Measurements from ENCODE around the gene WWOX. TPM values are rescaled to one million over a fixed set of nuclear protein-coding genes. Genes with fewer than 3 reads are reported as not detected.

Gene WWOX
- total RNA-seq, 1 donor from 2014 or later: 29.6 TPM

- TF ChIP-seq, protein P1, sequence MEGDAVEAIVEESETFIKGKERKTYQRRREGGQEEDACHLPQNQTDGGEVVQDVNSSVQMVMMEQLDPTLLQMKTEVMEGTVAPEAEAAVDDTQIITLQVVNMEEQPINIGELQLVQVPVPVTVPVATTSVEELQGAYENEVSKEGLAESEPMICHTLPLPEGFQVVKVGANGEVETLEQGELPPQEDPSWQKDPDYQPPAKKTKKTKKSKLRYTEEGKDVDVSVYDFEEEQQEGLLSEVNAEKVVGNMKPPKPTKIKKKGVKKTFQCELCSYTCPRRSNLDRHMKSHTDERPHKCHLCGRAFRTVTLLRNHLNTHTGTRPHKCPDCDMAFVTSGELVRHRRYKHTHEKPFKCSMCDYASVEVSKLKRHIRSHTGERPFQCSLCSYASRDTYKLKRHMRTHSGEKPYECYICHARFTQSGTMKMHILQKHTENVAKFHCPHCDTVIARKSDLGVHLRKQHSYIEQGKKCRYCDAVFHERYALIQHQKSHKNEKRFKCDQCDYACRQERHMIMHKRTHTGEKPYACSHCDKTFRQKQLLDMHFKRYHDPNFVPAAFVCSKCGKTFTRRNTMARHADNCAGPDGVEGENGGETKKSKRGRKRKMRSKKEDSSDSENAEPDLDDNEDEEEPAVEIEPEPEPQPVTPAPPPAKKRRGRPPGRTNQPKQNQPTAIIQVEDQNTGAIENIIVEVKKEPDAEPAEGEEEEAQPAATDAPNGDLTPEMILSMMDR (conservative IDR thresholded peaks at IDR 0.05; ENCODE audit: low read depth, low read length): no peak
- no peak overlapping the region for H3K4me3 ChIP-seq (ENCODE audit: low read depth, low read length)
- DNase-seq (ENCODE audit: low read depth): no peak
Observed at GRCh38 chr16:78703936-78704335, 604.5 kb downstream of the WWOX start.

DNA sequence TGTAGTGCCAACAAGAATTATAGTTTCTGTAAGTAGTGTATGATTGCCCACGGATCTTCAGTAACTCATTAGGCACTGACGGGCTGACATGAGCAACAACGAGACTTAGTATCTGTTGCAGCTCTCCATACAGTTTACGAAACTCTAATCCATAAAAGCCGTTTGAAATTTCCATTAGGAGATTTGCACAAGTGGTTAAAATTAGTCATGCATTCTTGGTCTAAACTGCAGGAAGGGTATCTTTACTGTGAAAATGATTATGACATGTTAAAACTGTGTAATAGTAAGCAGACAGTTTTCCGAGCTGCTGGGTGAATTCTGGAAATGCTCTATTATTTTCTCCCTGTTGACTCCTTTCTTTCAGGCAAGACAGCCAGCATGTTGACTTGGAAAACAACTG is 605.0 kb downstream of the WWOX start:
- TF ChIP-seq, protein P1 (conservative IDR thresholded peaks at IDR 0.05; ENCODE audit: low read depth, low read length): no peak
- no peak for DNase-seq (ENCODE audit: low read depth)
- no peak overlapping the region for H3K4me3 ChIP-seq (ENCODE audit: low read depth, low read length)

DNA sequence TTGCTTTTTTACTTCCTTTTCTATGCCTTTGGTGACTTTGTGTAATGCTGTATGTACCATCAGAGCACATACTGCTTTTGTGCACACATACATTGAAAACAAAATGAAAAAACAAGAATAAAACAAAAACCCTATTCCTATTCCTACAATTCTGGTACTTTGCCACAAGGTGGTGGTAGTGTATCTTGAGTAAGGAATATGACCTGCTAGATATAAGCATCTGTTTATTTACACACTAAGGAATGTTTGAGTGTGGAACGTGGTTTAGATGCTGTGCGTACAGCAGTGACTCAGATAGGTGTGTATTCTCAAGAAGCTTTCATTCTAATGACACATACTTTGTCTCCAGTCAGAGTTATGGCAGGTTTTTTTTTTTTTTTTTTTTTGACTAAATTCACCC is 606.2 kb downstream of the WWOX start:
- no peak for DNase-seq (ENCODE audit: low read depth)
- TF ChIP-seq, protein P1 (conservative IDR thresholded peaks at IDR 0.05; ENCODE audit: low read depth, low read length): peak; percentile 46
- H3K4me3 ChIP-seq (ENCODE audit: low read depth, low read length): no peak overlapping the region

GRCh38 chr16:78706637-78707036 is 607.2 kb downstream of the WWOX start:
- TF ChIP-seq, protein P1 (conservative IDR thresholded peaks at IDR 0.05; ENCODE audit: low read depth, low read length): no peak
- H3K4me3 ChIP-seq (ENCODE audit: low read depth, low read length): no peak overlapping the region
- no peak for DNase-seq (ENCODE audit: low read depth)

GRCh38 chr16:78709137-78709884 is 609.9 kb downstream of the WWOX start:
- TF ChIP-seq, protein P1 (conservative IDR thresholded peaks at IDR 0.05; ENCODE audit: low read depth, low read length): no peak
- H3K4me3 ChIP-seq (ENCODE audit: low read depth, low read length): no peak overlapping the region
- DNase-seq (ENCODE audit: low read depth): no peak

DNA sequence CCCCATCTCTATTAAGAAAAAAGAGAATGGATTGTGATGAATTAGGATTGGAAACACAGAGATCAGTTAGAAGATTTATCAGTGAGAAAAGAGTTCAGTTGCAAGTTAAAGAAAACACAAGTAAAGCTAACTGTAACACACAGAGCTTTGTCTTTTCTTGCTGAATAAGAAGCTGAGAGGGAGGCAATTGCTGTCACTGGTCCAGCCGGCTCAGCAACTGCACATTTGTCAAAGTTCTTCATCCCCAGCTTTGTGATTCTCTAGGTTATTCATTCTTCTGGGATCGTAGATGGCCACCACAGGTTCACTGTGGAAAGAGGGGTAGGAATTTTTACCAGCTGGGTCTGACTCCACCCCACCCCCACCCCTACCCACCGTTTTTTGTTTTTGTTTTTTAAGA is 615.7 kb downstream of the WWOX start:
- TF ChIP-seq, protein P1 (conservative IDR thresholded peaks at IDR 0.05; ENCODE audit: low read depth, low read length): no peak
- DNase-seq (ENCODE audit: low read depth): no peak
- no peak overlapping the region for H3K4me3 ChIP-seq (ENCODE audit: low read depth, low read length)

GRCh38 chr16:78715673-78716072 is 616.2 kb downstream of the WWOX start:
- no peak overlapping the region for H3K4me3 ChIP-seq (ENCODE audit: low read depth, low read length)
- TF ChIP-seq, protein P1 (conservative IDR thresholded peaks at IDR 0.05; ENCODE audit: low read depth, low read length): no peak
- no peak for DNase-seq (ENCODE audit: low read depth)

All from epithelial cell of proximal tubule (primary cell).